Measurements from ENCODE around the gene DNER. TPM values are rescaled to one million over a fixed set of nuclear protein-coding genes. Genes with fewer than 3 reads are reported as not detected.

Gene DNER
- total and polyA plus RNA-seq, 12 donors = 49.2 to 309 (median 155) TPM

- intact Hi-C loops (cut with DNase I) = no loop called here
- DNase-seq = no peak
- H3K27ac ChIP-seq = no peak overlapping the region
- peaks cover 0 to 15% (median 12%) of the 10 kb centered on the region in 3 donors for H3K9me3 ChIP-seq (replicated peaks in 1 of 3)
- H3K4me1 ChIP-seq (replicated peaks in 1 of 2) = no peaks in the 10 kb centered on the region
- no peaks in the 10 kb centered on the region for H3K36me3 ChIP-seq (replicated peaks in 1 of 2)
- TF ChIP-seq POLR2A (IDR thresholded peaks at IDR 0.05) (no peak), CTCF (IDR thresholded peaks at IDR 0.05) (no peak)
- no peak overlapping the region for H3K4me3 ChIP-seq
- H3K27me3 ChIP-seq = no peaks in the 10 kb centered on the region
- WGBS, 4 donors = 86 to 88% (median 87%) methylated on average over 3 of the region's 3 CpGs
Observed at GRCh38 chr2:229738024-229738625, 23.8 kb upstream of the DNER start.

GRCh38 chr2:229734410-229734809, 20.1 kb upstream of the DNER start:
- 57 to 80% (median 70%) methylated on average over 1 of the region's 1 CpG for WGBS, 4 donors
- intact Hi-C loops (cut with DNase I) = no loop called here
- H3K27me3 ChIP-seq = no peaks in the 10 kb centered on the region
- peaks cover 0 to 15% (median 12%) of the 10 kb centered on the region in 3 donors for H3K9me3 ChIP-seq (replicated peaks in 1 of 3)
- H3K36me3 ChIP-seq (replicated peaks in 1 of 2) = no peaks in the 10 kb centered on the region
- peaks cover 5 to 9% of the 10 kb centered on the region in 2 donors for H3K4me1 ChIP-seq (replicated peaks in 1 of 2)
- TF ChIP-seq CTCF (IDR thresholded peaks at IDR 0.05) (no peak), POLR2A (IDR thresholded peaks at IDR 0.05) (no peak)
- no peak overlapping the region for H3K27ac ChIP-seq
- DNase-seq = no peak
- no peak overlapping the region for H3K4me3 ChIP-seq

GRCh38 chr2:229733611-229734245, 19.4 kb upstream of the DNER start:
- no peak for DNase-seq
- intact Hi-C loops (cut with DNase I) = no loop called here
- Histone ChIP-seq H3K27ac (no peak overlapping the region), H3K4me3 (no peak overlapping the region), H3K36me3 (replicated peaks in 1 of 2) (no peaks in the 10 kb centered on the region), H3K9me3 (replicated peaks in 1 of 3) (peaks cover 0 to 12% (median 11%) of the 10 kb centered on the region in 3 donors), H3K4me1 (replicated peaks in 1 of 2) (peaks cover 5 to 9% of the 10 kb centered on the region in 2 donors), H3K27me3 (no peaks in the 10 kb centered on the region)
- WGBS, 4 donors = 74 to 87% (median 83%) methylated on average over 6 of the region's 6 CpGs
- TF ChIP-seq CTCF (IDR thresholded peaks at IDR 0.05) = no peak

- no peak for TF ChIP-seq CTCF (IDR thresholded peaks at IDR 0.05)
- TF ChIP-seq POLR2A (IDR thresholded peaks at IDR 0.05) = no peak
Observed at GRCh38 chr2:229732897-229733296, 18.5 kb upstream of the DNER start.

More at GRCh38 chr2:229732897-229733296, 18.5 kb upstream of the DNER start:
- DNase-seq = no peak
- Histone ChIP-seq H3K27me3 (no peaks in the 10 kb centered on the region), H3K4me1 (replicated peaks in 1 of 2) (peaks cover 5 to 9% of the 10 kb centered on the region in 2 donors), H3K36me3 (replicated peaks in 1 of 2) (no peaks in the 10 kb centered on the region), H3K27ac (no peak overlapping the region), H3K4me3 (no peak overlapping the region), H3K9me3 (replicated peaks in 1 of 3) (peaks cover 0 to 4% (median 2%) of the 10 kb centered on the region in 3 donors)
- intact Hi-C loops (cut with DNase I) = no loop called here
- 82 to 96% (median 87%) methylated on average over 6 of the region's 6 CpGs for WGBS, 4 donors
